Smooth muscle cell (in vitro differentiated cells): ENCODE measurements around the gene JAG2. TPM values are rescaled to one million over a fixed set of nuclear protein-coding genes. Genes with fewer than 3 reads are reported as not detected.
A peak's percentile ranks its signal among the peaks of the same experiment; 100 is the strongest.

Experiments
- DNase-seq: peaks from one replicate; lab custom pipeline; 2025; ENCODE audit not compliant: unreplicated experiment; lab: John Stamatoyannopoulos, UW
- H2AFZ ChIP-seq: fragments of 200-600 bp; sonication (generic); 2 replicates; pipeline ENCODE4 v1.6.0; 2016; ENCODE audit warnings: antibody characterized with exemption, low read depth, mild to moderate bottlenecking
- H3F3A ChIP-seq: fragments of 200-600 bp; sonication (generic); 2 replicates; pipeline ENCODE4 v1.6.0; 2017; ENCODE audit warnings: antibody characterized with exemption, low read depth
- H3K27ac ChIP-seq: fragments of 200-600 bp; sonication (generic); 2 replicates; pipeline ENCODE4 v1.5.1; 2016; ENCODE audit warnings: low read depth, mild to moderate bottlenecking
- H3K27me3 ChIP-seq: fragments of 200-600 bp; sonication (generic); 2 replicates; pipeline ENCODE4 v1.6.1; 2016; ENCODE audit warnings: low read depth, mild to moderate bottlenecking
- H3K36me3 ChIP-seq: fragments of 200-600 bp; sonication (generic); 2 replicates; pipeline ENCODE4 v1.5.1; 2016; ENCODE audit warnings: low read depth
- H3K4me1 ChIP-seq: fragments of 200-600 bp; sonication (generic); 2 replicates; pipeline ENCODE4 v1.5.1; 2016; ENCODE audit warnings: low read depth
- H3K4me2 ChIP-seq: fragments of 200-600 bp; sonication (generic); 2 replicates; pipeline ENCODE4 v1.6.0; 2016; ENCODE audit warnings: mild to moderate bottlenecking
- H3K4me3 ChIP-seq: fragments of 200-600 bp; sonication (generic); 2 replicates; pipeline ENCODE4 v1.5.1; 2016; ENCODE audit warnings: mild to moderate bottlenecking
- H3K79me2 ChIP-seq: fragments of 200-600 bp; sonication (generic); 2 replicates; pipeline ENCODE4 v1.6.0; 2016; ENCODE audit warnings: low read depth, mild to moderate bottlenecking
- H3K9ac ChIP-seq: fragments of 200-600 bp; sonication (generic); 2 replicates; pipeline ENCODE4 v1.6.0; 2016; ENCODE audit warnings: low read depth
- H3K9me3 ChIP-seq: fragments of 200-600 bp; sonication (generic); replicated peaks from 2 replicates; pipeline ENCODE4 v1.5.1; 2016; ENCODE audit warnings: low read depth
- H4K20me1 ChIP-seq: fragments of 200-600 bp; sonication (generic); 2 replicates; pipeline ENCODE4 v1.6.0; 2016; ENCODE audit warnings: low read depth
- WGBS: methylation state at CpG from one replicate; pipeline ENCODE4 v1.1.7; 2016; ENCODE audit warnings: low lambda C conversion rate; 5-methylcytosine and 5-hydroxymethylcytosine counted together
- polyA plus RNA-seq: library from polyadenylated mRNA; unstranded; fragments of >200 nt; fragmentation: Nextera tagmentation; extraction: Ambion mirVana; gene quantifications from 2 replicates; pipeline ENCODE4 v1.2.1, GENCODE V29; 2016
- total RNA-seq: library from RNA; depleted of rRNA; stranded (reverse); fragments of >200 nt; gene quantifications from 2 replicates; pipeline ENCODE4 v1.2.3, GENCODE V29; 2014
- TF ChIP-seq, protein P1 (sequence below): fragments of 200-600 bp; sonication (generic); IDR thresholded peaks from 2 replicates; pipeline ENCODE4 v1.5.1; 2017; ENCODE audit warnings: borderline replicate concordance, mild to moderate bottlenecking, antibody characterized with exemption; ENCODE audit not compliant: insufficient read depth, poor library complexity, severe bottlenecking

JAG2 gene
- total and polyA plus RNA-seq, 2 experiments from 2014 or later: 5.0 to 5.8 TPM

DNA sequence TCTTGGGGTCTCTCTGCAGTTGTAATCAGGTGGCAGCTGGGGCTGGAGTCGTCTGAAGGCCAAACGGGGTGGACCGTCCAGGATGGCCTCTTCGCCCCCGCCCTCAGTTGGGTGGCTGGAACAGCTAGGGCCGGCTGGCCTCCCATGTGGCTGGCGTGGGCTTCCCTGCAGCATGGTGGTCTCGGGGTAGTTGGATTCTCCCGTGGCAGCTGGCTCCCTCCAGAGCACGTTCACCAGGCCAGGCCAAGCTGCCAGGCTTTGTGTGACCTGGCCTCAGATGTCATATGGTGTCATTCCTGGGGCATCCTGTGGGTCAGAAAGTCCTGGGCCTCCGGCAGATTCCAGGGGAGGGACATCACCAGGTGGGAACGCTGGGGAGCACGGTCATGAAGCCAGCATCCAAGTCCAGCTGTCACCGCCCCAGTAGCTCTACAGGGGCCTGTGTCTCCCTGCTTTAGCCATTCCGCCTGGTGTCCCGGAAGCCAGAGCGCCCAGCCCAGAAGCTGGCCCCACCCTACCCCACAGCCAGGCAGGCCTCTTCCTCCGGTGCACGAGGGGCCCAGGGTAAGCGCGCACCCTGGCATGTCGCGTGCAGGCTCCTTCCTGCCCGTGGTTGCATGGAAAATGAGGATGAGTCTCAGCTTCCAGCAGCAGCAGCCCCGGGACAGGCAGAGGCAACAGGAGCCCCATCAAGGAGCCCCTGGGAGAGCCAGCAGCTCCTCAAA is 13.9 kb upstream of the JAG2 start:
- H3K4me3 ChIP-seq: no peak overlapping the region
- H3K36me3 ChIP-seq: no peaks in the 10 kb centered on the region
- no peak overlapping the region for H3K27ac ChIP-seq
- WGBS: 92% methylated on average over 25 of the region's 25 CpGs
- no peak for DNase-seq
- H3K4me2 ChIP-seq: no peak overlapping the region
- H3K9ac ChIP-seq: no peak overlapping the region
- no peaks in the 10 kb centered on the region for H3K79me2 ChIP-seq
- TF ChIP-seq, protein P1, sequence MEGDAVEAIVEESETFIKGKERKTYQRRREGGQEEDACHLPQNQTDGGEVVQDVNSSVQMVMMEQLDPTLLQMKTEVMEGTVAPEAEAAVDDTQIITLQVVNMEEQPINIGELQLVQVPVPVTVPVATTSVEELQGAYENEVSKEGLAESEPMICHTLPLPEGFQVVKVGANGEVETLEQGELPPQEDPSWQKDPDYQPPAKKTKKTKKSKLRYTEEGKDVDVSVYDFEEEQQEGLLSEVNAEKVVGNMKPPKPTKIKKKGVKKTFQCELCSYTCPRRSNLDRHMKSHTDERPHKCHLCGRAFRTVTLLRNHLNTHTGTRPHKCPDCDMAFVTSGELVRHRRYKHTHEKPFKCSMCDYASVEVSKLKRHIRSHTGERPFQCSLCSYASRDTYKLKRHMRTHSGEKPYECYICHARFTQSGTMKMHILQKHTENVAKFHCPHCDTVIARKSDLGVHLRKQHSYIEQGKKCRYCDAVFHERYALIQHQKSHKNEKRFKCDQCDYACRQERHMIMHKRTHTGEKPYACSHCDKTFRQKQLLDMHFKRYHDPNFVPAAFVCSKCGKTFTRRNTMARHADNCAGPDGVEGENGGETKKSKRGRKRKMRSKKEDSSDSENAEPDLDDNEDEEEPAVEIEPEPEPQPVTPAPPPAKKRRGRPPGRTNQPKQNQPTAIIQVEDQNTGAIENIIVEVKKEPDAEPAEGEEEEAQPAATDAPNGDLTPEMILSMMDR: no peak
- no peaks in the 10 kb centered on the region for H3K27me3 ChIP-seq
- H3K4me1 ChIP-seq: peaks cover 4% of the 10 kb centered on the region
- H3F3A ChIP-seq: no peaks in the 10 kb centered on the region
- H3K9me3 ChIP-seq: no peaks in the 10 kb centered on the region
- peaks cover 9% of the 10 kb centered on the region for H4K20me1 ChIP-seq
- no peak overlapping the region for H2AFZ ChIP-seq

DNA sequence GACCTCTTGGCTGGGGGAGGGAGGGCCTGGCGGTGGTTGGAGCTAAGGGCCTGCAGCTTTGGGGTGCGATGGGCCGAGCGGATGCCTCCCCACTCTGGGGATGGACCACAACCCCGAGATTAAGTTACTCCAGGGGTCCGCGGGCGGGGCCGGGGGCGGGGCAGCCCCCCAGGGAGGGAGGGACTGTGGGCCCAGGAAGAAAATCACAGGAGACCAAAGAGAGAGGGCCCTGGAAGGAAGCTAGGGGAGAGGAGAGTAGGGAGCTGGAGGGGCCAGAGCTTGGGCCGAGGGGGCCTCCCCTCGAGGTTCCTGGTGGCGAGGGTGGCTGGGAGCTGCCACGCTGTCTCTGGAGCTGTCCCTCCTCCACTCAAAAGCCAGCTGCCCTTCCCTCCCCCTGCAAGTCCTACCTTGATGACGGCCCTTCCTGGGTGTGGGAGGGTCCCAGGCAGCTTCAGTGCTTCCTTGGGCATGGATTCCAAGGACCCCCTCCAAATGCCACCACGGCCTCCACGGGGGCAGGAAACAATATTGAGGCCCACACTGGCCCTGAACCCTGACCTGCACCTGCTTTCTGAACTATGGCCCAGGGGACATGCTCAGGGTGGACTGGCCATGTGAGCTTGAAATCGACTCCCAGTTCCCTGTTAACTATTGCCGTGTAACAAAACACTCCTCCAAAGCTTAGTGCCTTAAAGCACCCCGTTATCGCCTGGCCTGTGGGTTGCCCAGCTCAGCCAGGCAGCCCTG is 13.1 kb upstream of the JAG2 start:
- Histone ChIP-seq H3K27ac (no peak overlapping the region), H2AFZ (no peak overlapping the region), H4K20me1 (peaks cover 15% of the 10 kb centered on the region), H3K79me2 (no peaks in the 10 kb centered on the region), H3K9ac (no peak overlapping the region), H3K9me3 (no peaks in the 10 kb centered on the region), H3K27me3 (no peaks in the 10 kb centered on the region), H3K4me1 (peaks cover 4% of the 10 kb centered on the region), H3F3A (no peaks in the 10 kb centered on the region), H3K36me3 (no peaks in the 10 kb centered on the region), H3K4me3 (peak overlapping the region; percentile 75), H3K4me2 (peak overlapping the region; percentile 71)
- DNase-seq: no peak
- TF ChIP-seq, protein P1: no peak
- 54% methylated on average over 19 of the region's 21 CpGs for WGBS

DNA sequence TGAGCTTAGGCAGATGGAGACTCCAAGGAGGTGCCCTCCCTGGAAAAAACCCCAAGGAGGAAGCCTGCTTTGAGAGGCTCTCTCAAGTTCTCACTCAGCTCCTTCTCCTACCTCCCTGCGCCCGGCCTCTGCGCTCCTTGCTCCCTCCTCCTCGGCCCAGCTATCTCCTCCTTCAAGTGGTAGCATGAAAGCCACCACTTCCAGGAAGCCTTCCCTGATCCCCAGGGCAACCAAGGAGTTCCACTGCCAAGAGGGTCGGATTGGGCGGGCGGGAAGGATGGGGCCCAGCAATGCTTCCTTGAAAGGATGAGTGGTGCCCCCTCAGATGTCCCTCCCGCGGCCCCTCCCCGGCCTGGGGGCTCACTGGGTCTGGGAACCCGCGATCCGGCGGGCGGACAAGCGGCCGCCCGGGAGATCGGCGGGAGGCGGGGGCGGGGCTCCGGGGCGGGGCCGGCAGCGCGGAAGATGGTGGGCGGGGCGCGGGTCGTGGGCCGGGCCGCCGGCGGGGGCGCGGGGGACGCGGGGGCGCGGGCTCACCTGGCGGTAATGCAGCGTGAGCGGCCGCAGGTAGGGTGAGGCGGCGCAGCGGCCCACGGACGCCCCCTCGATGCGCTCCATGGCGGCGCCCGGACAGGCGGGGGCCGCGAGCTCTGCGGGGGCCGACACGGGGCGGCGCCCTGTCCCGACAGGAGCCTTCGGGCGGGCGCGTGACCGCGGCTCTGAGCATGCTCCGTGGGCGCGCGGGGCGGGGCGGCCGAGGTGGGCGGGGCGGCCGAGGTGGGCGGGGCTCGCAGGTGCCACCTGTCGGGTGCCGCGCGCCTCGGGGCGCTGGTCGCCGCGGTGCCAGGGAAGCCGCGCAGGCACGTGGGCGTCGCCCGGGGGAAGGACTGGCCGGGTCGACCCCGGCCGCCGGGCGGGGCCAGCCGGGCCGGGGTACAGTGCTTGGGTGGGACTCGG is 12.3 kb upstream of the JAG2 start, which contains the start of gene NUDT14:
Gene NUDT14, minus strand, starts transcription at position 721 of the 957 bp plus-strand sequence. Its CDS starts 103 bp downstream, at position 618.
- Histone ChIP-seq H3K9me3 (no peaks in the 10 kb centered on the region), H3K27ac (no peak within 1 kb of the TSS), H3K9ac (no peak within 1 kb of the TSS), H4K20me1 (peaks cover 21% of the 10 kb centered on the region), H3K4me1 (peaks cover 4% of the 10 kb centered on the region), H3K4me2 (peak within 1 kb of the TSS; percentile 91), H3K4me3 (peak within 1 kb of the TSS; percentile 75), H3K79me2 (no peaks in the 10 kb centered on the region), H3F3A (no peaks in the 10 kb centered on the region), H3K27me3 (no peaks in the 10 kb centered on the region), H3K36me3 (no peaks in the 10 kb centered on the region), H2AFZ (no peak within 1 kb of the TSS)
- DNase-seq: peak; percentile 51
- WGBS: 3% methylated on average over 37 of the region's 106 CpGs
- TF ChIP-seq, protein P1: no peak
